AG04450 (cell line): ENCODE data around the gene TSTD1. TPM values are rescaled to one million over a fixed set of nuclear protein-coding genes. Genes with fewer than 3 reads are reported as not detected.
"Not testable (repeated sequence)": the region's sequence is repeated elsewhere in the genome, so short reads cannot be mapped to it uniquely, and the experiment has no call there.

Experiments used
- CTCF ChIA-PET: fragments of 300-600, 350-600 bp; formaldehyde crosslinking; extraction: SDS; loops from one replicate; lab custom pipeline; 2022; ENCODE audit warnings: antibody characterized with exemption, inconsistent platforms; lab: Charles Lee
- POLR2A ChIA-PET: fragments of 350-600 bp; formaldehyde crosslinking; extraction: SDS; loops from one replicate; lab custom pipeline; 2021; ENCODE audit warnings: antibody characterized with exemption, inconsistent platforms; lab: Yijun Ruan, JAX
- DNase-seq: peaks from one replicate; pipeline ENCODE4 v3.0.0-alpha.2; 2011; ENCODE audit warnings: low read depth, low spot score
- H3K27ac ChIP-seq: one replicate; pipeline ENCODE4 v1.5.1; 2012; ENCODE audit warnings: low read depth, low read length, control low read depth
- H3K27me3 ChIP-seq: one replicate; pipeline ENCODE4 v1.6.0; 2012; ENCODE audit warnings: low read length; ENCODE audit not compliant: control insufficient read depth, insufficient read depth
- H3K4me3 ChIP-seq: 2 replicates; pipeline ENCODE4 v1.5.1; 2011; ENCODE audit warnings: mild to moderate bottlenecking, low read depth, low read length, control low read depth
- H3K9me3 ChIP-seq: 2 replicates; pipeline ENCODE4 v1.5.1; 2012; ENCODE audit warnings: low read length; ENCODE audit not compliant: control insufficient read depth, insufficient read depth
- CTCF ChIP-seq: IDR thresholded peaks from 2 replicates; pipeline ENCODE4 v1.5.1; 2011; ENCODE audit warnings: low read depth, low read length, control low read depth, inconsistent platforms
- polyA plus RNA-seq: library from polyadenylated mRNA; depleted of rRNA; stranded (reverse); fragments of >200 nt; gene quantifications from 2 replicates; pipeline ENCODE4 v1.2.3, GENCODE V29; 2011

Gene TSTD1
- polyA plus RNA-seq, 1 experiment: 0.33 TPM

DNA sequence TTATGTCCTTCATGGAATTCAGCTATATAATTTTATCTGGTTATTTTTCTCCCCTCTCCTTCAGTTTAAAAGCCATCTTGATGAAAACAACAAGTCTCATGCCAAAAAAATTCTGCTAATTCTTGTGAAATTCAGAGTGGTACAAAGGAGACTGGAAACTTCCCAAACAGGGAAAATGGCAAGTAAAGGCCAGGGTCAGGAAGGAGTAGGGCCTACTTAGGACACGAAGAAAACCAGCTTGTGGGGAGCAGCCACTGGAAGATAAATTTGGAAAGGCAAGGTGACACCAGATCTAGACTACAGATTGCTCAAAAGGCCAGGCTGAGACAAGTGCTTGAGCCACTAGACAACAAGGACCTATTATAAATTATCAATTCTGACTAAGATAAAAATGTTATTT is 6.4 kb downstream of the TSTD1 start:
- ChIA-PET CTCF (interaction anchor here (1.4 kb wide), 2 partner anchors 9 to 35 kb away, joined by 5 read pairs; no protein-coding TSS in a partner anchor), POLR2A (no interaction called here)
- DNase-seq: no peak
- H3K27ac ChIP-seq: no peak overlapping the region
- TF ChIP-seq CTCF: no peak
- H3K9me3 ChIP-seq: no peaks in the 10 kb centered on the region
- H3K27me3 ChIP-seq: peaks cover 2% of the 10 kb centered on the region
- no peak overlapping the region for H3K4me3 ChIP-seq

GRCh38 chr1:161031874-161032273 is 6.9 kb downstream of the TSTD1 start:
- H3K4me3 ChIP-seq: no peak overlapping the region
- DNase-seq: no peak
- no peaks in the 10 kb centered on the region for H3K9me3 ChIP-seq
- ChIA-PET POLR2A (no interaction called here), CTCF (interaction anchor here (0.5 to 1.4 kb wide), 2 partner anchors 10 to 145 kb away, joined by 5 to 6 read pairs; no protein-coding TSS in a partner anchor)
- H3K27me3 ChIP-seq: peaks cover 2% of the 10 kb centered on the region
- no peak overlapping the region for H3K27ac ChIP-seq
- no peak for TF ChIP-seq CTCF

DNA sequence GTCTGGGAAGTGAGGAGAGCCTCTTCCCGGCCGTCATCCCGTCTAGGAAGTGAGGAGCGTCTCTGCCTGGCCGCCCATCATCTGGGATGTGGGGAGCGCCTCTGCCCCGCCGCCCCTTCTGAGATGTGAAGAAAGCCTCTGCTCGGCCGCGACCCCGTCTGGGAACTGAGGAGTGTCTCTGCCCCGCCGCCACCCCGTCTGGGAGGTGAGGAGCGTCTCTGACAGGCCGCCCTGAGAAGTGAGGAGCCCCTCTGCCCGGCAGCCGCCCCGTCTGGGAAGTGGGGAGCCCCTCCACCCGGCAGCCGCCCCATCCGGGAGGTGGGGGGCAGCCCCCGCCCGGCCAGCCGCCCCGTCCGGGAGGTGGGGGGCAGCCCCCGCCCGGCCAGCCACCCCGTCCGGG is 9.3 kb downstream of the TSTD1 start:
- H3K27me3 ChIP-seq, H3K9me3 ChIP-seq, DNase-seq, CTCF ChIA-PET, H3K27ac ChIP-seq, POLR2A ChIA-PET, H3K4me3 ChIP-seq: not testable (repeated sequence)

DNA sequence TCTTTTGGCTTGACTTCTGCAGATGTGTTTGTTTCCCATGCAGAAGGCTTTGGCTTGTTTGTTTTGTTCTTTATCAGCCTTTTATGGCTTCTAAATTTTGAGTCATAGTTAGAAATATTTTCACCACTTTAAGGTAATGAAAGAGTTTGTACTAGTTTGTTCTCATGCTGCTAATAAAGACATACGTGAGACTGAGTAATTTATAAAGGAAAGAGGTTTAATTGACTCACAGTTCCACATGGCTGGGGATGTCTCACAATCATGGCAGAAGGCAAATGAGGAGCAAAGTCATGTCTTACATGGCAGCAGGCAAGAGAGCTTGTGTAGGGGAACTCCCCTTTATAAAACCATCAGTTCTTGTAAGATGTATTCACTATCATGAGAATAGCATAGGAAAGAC is 11.8 kb downstream of the TSTD1 start:
- H3K27ac ChIP-seq, DNase-seq, H3K27me3 ChIP-seq, H3K4me3 ChIP-seq, POLR2A ChIA-PET, H3K9me3 ChIP-seq: not testable (repeated sequence)
- CTCF ChIA-PET: interaction anchor here (0.6 to 1.1 kb wide), 5 partner anchors 8 to 127 kb away, joined by 3 to 8 read pairs (median 4); partner anchors contain the start of gene UFC1

DNA sequence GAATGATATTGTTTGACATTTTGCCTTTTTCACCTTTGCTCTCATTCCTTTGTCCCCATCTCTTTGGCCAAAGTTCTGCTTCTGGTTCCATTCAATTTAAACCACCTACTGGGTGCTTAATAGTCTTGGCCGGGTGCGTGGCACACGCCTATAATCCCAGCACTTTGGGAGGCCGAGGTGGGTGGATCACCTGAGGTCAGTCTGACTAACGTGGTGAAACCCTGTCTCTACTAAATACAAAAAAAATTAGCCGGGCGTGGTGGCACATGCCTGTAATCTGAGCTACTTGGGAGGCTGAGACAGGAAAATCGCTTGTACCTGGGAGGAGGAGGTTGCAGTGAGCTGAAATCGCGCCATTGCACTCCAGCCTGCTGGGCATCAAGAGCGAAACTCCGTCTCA is 16.3 kb downstream of the TSTD1 start:
- peaks cover 25% of the 10 kb centered on the region for H3K27me3 ChIP-seq
- POLR2A ChIA-PET: interaction anchor here (1.0 to 1.9 kb wide), 2 partner anchors 23 to 27 kb away, joined by 4 to 7 read pairs; partner anchors contain the start of gene USF1
- H3K4me3 ChIP-seq, DNase-seq, H3K27ac ChIP-seq, H3K9me3 ChIP-seq: not testable (repeated sequence)
- CTCF ChIA-PET: interaction anchor here (1.3 kb wide), 1 partner anchor 39 kb away, joined by 3 read pairs; no protein-coding TSS in a partner anchor

GRCh38 chr1:161021970-161022353 is 16.8 kb downstream of the TSTD1 start:
- DNase-seq: no peak
- Histone ChIP-seq H3K27me3 (peaks cover 25% of the 10 kb centered on the region), H3K9me3 (no peaks in the 10 kb centered on the region), H3K4me3 (no peak overlapping the region), H3K27ac (no peak overlapping the region)
- POLR2A ChIA-PET: interaction anchor here (1.0 to 1.9 kb wide), 2 partner anchors 24 to 27 kb away, joined by 4 to 7 read pairs; partner anchors contain the start of gene USF1
- TF ChIP-seq CTCF: no peak
- CTCF ChIA-PET: interaction anchor here (1.2 to 1.3 kb wide), 2 partner anchors 32 to 39 kb away, joined by 3 read pairs; no protein-coding TSS in a partner anchor
